Non-pigmented ciliary epithelial cell (primary cell): ENCODE results near the gene ADSL.

Experiments used
- DNase-seq: peaks from one replicate; pipeline ENCODE4 v3.0.0-alpha.2; 2010; ENCODE audit warnings: low read depth

Gene ADSL

DNA sequence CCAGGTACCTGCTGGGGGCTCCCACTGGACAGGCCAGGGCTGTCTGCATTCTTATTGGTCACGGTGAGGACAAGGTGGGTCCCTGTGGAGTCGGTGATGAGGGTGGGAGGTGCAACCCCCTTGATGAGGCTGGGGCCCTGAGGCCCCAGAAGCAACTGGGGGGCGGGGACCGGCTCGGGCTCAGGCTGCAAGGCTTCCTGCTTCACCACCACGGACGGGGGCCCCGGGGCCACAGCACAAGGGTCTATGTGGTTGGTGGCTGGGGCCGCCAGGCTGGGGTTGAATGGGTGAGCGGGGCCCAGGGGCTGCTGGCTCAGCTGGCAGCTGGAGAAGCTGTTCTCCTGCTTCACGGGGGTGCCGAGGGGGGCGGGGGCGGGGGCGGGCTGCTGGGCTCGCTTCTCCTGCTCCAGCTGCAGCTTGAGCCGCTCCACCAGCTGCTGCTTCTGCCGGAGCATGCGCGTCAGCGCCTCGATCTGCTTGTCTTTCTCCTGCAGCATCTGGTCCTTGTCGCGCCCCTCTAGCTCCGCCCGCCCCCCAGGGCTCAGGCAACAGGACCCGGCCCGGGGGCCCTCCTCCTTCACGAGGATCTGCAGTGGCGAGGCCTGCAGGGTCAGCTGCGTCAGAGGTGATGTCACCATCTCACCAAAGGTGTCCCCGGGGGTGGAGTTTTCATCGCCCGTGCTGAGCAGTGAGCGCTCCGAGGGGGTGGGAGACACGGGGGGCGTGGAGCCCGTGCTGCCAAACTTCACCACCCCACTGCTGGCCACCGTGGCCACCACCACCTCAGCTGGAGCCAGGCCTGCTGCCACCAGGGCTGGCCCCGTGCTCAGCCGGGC, 72.3 kb downstream of the ADSL start:
- no peak for DNase-seq

DNA sequence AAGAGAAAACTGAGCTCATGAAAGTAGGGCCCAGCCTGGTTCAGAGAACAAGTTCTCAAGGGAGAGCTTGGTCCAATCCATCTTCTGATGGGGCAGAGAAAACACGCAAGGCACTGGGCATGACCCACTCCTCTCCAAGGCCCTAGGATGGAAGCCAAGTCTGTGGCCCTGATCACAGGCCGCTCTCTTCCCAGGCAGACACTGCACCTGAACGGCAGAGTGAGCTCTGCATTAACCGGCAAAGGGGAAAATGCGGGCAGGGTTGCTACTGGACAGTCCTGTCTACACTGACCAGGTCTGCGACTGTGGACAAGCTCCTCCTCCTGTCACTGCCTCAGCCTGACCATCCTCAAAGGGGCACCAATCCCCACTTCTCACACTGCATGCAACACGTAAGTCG, 73.4 kb downstream of the ADSL start:
- no peak for DNase-seq

DNA sequence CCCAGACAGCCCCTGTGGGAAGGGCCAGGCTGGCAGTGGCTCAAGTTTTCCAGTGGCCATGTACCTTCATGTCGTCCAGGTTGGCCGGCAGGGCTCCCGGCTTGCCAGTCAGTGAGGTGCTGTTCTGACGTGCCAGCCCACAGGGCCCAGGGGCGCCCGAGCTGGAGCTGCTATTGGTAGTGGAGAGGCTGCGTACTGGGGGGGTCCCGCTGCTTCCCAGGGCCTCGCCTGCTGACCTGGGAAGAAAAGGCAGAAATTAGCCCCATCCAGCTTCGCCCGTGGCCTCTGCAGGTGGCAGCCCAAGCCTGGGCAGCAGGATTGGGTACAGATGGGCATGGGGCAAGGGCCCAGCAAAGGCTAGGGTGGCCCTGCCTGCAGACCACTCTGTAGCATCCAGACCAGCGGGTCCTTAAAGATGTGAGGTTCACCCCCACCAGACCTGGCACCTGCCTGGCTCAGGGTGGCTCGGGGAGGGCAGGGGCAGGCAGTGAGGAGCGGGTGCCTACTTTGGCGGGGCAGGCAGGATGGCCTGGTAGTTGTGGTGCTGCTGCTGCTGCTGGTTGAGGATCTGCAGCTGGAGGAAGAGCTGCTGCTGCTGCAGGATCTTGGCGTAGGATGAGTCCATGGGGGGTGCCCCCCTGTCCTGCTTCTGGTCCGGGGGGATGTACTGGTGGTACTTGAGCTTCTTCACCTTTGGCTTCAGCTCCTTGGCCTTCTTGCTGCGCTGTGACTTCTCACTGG, 74.2 kb downstream of the ADSL start:
- DNase-seq, result no peak

- no peak for DNase-seq
These were observed 74.7 kb downstream of the ADSL start for GRCh38 chr22:40421082-40421350.

GRCh38 chr22:40421941-40422340, 75.6 kb downstream of the ADSL start:
- no peak for DNase-seq

DNA sequence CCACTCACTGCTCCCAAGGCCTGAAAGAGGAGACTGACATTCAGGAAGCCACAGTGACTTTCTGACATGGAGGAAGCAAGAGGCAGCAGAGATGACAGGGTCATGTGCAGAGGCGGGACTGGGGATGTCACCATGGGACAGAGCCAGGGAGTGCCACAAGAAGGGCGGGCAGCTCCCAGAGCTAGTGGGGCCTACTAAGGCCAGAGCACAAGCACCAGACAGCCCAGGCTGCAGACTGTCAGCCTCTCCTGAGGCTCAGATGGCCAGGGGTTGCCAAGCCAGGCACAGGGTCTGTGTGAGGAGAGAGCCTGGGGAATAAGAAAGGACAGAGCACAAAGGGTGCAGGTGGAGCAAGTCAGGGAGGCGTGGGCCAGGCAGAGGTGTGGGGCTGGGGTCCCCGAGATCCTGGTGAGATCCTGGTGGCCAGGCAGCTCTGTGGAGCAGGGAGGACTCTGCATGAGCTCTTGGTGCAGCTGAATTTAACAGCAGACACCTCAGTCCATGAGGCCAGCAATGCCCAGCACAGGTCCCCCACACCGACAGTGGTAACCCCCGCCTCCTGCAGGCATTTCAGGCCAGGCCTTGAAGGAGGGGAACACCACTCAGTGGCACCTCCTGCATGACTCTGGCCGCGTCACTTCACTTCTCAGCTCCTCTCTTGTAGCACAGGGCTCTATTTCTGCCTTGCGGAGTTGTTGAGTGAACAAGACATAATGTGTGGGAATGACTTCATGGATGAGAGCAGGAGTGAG, 76.4 kb downstream of the ADSL start:
- no peak for DNase-seq

GRCh38 chr22:40423310-40423688, 77.0 kb downstream of the ADSL start:
- DNase-seq, result no peak

DNA sequence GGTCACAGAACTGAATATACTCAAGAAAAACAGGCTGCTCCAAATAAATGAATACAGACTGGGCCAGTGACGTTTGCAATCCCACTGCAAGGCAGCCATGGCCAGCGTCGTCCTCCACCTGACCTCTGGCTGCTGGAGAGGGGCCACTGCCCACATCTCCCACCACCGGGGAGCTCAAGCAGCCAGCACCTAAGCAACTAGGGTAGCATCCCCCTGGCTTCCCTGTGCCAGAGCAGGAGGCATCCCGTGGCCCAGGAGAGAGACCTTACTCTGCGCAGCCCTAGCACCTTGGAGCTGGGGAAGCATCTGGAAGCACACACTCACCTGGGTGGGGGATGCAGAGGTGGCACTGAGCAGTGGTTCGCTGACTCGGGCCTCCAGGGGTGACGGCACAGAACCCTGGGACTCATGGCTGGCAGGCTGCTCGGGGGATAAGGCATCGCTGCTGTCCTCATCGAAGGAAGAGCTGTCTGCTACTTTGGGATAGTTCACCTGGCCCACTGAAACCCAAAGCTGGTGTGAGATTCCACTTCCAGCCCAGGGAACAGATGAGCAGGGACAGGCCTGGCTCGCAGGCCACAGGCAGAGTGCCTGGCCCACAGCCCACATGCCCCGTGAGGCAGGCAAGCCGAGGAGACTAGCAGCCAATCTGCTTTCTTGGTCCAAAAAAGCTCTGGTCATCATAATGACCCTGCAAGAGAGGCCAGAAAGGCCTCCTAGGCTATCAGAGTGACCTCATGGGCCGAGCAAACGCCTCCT, 77.8 kb downstream of the ADSL start:
- no peak for DNase-seq

DNA sequence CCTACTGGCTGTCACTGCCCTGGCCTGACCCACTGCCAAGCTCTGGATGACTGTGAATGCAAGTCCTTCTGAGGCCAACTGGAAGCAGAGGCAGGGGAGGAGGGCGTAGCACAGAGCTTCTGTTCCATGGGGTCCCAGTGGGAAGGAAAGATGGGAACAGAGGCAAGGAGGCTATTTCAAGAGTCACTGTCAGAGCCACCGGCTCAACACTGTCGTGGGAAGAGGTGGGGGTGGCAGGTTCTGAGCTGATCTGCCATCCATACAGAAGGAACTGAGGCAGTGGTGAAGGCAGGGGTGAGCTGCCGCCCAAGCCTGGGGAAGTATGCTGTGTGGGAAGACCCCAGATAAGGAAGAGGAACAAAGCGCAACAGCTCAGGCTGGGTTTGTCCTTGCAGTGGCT, 78.8 kb downstream of the ADSL start:
- DNase-seq, result no peak

DNA sequence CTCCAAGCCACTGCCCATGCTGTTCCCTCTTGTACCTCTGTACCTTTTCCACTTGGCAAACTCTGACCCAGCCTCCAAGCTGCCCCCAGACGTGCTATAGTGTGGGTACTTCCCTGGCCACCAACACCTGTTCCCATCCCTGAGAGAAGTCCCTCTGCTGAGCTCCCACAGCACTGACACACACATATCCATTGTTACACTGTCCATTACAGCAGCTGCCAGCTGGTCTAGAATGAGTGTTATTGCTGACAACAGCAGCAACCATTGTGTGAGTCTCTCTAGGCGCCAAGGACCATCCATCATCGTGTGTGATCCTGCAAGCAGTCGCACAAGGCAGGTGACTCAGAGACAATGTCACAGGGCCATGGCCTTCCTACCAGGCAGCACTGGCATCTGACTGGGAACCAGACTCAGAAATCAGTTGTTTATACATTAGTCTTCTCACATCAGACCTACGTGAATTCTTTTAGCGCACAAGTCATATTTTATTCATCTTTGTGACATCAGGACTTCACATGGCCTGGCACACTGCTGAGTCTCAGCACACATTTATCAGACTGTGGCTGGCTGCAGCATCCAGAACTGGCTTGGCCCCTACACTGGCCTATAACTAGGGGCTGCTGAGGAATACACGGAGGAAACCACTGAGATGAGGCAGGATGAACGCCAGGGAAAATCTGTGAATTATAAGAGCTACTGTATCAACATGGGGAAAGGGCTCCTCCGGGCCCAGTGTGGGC, 80.5 kb downstream of the ADSL start:
- DNase-seq, result no peak

GRCh38 chr22:40428796-40429195, 82.5 kb downstream of the ADSL start:
- DNase-seq, result no peak

GRCh38 chr22:40429481-40429880, 83.2 kb downstream of the ADSL start:
- no peak for DNase-seq

GRCh38 chr22:40430991-40431390, 84.7 kb downstream of the ADSL start:
- DNase-seq, result no peak

DNA sequence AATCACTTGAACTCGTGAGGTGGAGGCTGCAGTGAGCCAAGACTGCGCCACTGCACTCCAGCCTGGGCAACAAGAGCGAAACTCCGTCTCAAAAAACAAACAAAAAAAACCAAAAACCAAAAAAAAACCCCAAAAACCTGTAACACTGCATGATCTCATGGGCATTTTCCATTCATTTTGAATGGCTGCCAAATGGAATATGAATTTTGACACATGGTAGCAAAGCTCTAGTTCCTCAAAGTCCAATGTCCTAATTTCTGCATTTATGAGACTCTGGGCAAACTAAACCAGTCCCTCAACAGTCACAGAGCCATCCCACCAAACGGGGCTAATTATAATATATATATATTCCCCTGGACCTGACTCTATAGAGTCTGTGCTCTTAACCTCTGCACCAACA, 85.9 kb downstream of the ADSL start:
- DNase-seq, result no peak

- DNase-seq, result no peak
These were observed 86.3 kb downstream of the ADSL start for GRCh38 chr22:40432625-40433024.

GRCh38 chr22:40433416-40434090, 87.3 kb downstream of the ADSL start:
- DNase-seq, result no peak

DNA sequence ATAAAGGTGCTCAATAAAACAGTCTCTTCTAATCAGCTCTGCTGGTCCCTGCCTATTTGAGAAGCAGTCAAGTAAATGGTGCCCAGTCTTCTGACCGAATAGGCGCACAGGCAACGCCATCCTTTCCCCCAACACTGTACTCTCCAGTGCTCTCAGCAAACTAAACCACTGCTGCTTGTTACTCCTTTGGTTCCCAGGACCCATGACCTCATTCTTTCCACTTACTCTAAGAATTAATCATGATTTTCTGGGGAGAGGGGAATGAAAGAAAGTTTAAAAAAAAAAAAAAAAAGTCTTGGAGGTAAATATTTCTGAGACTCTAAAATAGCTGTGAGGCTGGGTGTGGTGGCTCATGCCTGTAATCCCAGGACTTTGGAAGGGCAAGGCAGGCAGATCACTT, 87.8 kb downstream of the ADSL start:
- DNase-seq, result no peak

DNA sequence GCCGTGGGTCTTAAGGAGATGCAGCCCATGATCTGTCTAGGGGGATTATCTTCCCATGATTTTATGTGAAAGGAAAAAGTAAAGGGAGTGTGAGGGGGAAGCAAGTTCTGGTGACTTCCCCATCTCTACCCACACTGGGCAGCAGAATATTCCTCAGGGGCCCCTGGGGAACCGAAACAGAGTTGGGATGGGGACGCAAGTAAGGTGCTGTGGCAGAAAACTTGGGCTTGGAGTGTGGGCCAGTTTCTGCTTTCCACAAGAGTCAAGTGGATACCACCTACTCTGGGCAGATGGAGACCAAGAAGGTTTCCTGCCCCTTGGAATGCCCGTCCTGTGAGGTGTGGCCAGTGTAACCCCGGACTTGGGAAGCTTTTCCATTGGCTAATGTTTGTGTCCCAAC, 88.4 kb downstream of the ADSL start:
- no peak for DNase-seq

- DNase-seq, result no peak
These were observed 90.5 kb downstream of the ADSL start for GRCh38 chr22:40436505-40437431.
